HEK293 (cell line): ENCODE measurements around the gene MACF1.

Experiments
- CTCF ChIA-PET: fragments of 350-600 bp; formaldehyde crosslinking; extraction: SDS; loops from one replicate; lab custom pipeline; 2021; ENCODE audit warnings: antibody characterized with exemption; lab: Yijun Ruan, JAX
- POLR2A ChIA-PET: fragments of 300-600 bp; formaldehyde crosslinking; extraction: SDS; loops from one replicate; lab custom pipeline; 2020; ENCODE audit warnings: antibody characterized with exemption, inconsistent platforms; lab: Yijun Ruan, JAX
- H3K27ac ChIP-seq: fragments of 200-500 bp; sonication (Bioruptor generic); 2 replicates; pipeline ENCODE4 v1.5.1; 2014; ENCODE audit warnings: low read depth, low read length, control low read depth, inconsistent platforms; ENCODE audit errors: extremely low read depth
- H3K36me3 ChIP-seq, 2 experiments: fragments of 200-500 bp in 1 of 2; sonication (Bioruptor generic) in 1 of 2; 1 replicate in 1 of 2; 2 replicates in 1 of 2; pipeline ENCODE4 v1.5.1; 2014 to 2017; ENCODE audit warnings: inconsistent platforms in 2 of 2, low read length in 2 of 2; ENCODE audit not compliant: control insufficient read depth in 2 of 2, insufficient read depth in 1 of 2
- H3K4me1 ChIP-seq: fragments of 200-500 bp; sonication (Bioruptor generic); 2 replicates; pipeline ENCODE4 v1.5.1; 2014; ENCODE audit warnings: mild to moderate bottlenecking, low read length, inconsistent platforms; ENCODE audit not compliant: control insufficient read depth, insufficient read depth
- H3K4me3 ChIP-seq: 2 replicates; pipeline ENCODE4 v1.5.1; 2011; ENCODE audit warnings: low read depth, mild to moderate bottlenecking, control low read depth, low read length, moderate library complexity
- H3K9me3 ChIP-seq: fragments of 200-500 bp; sonication (Bioruptor generic); 2 replicates; pipeline ENCODE4 v1.5.1; 2014; ENCODE audit warnings: low read depth, low read length, inconsistent platforms; ENCODE audit not compliant: control insufficient read depth, insufficient read depth
- FEZF1 ChIP-seq: fragments of 450-650 bp; formaldehyde crosslinking; IDR thresholded peaks from 2 replicates; pipeline ENCODE4 v1.5.1; 2016; ENCODE audit warnings: missing biosample characterization, missing genetic modification characterization
- GFI1B ChIP-seq: fragments of 450-650 bp; formaldehyde crosslinking; IDR thresholded peaks from 2 replicates; pipeline ENCODE4 v1.5.1; 2016; ENCODE audit warnings: missing biosample characterization, missing genetic modification characterization
- GLIS1 ChIP-seq: fragments of 450-650 bp; formaldehyde crosslinking; IDR thresholded peaks from 2 replicates; pipeline ENCODE4 v1.5.1; 2016; ENCODE audit warnings: missing biosample characterization, missing genetic modification characterization
- GLIS2 ChIP-seq: fragments of 450-650 bp; formaldehyde crosslinking; IDR thresholded peaks from 2 replicates; pipeline ENCODE4 v1.5.1; 2016; ENCODE audit warnings: missing biosample characterization, missing genetic modification characterization
- KLF10 ChIP-seq: fragments of 450-650 bp; IDR thresholded peaks from 2 replicates; pipeline ENCODE4 v1.5.1; 2018; ENCODE audit warnings: missing biosample characterization, mild to moderate bottlenecking, missing genetic modification characterization
- KLF17 ChIP-seq: fragments of 450-650 bp; formaldehyde crosslinking; IDR thresholded peaks from 2 replicates; pipeline ENCODE4 v1.5.1; 2016; ENCODE audit warnings: missing biosample characterization, missing genetic modification characterization
- SP7 ChIP-seq: fragments of 450-650 bp; formaldehyde crosslinking; IDR thresholded peaks from 2 replicates; pipeline ENCODE4 v1.5.1; 2016; ENCODE audit warnings: missing biosample characterization, missing genetic modification characterization
- TRIM28 ChIP-seq: IDR thresholded peaks from 2 replicates; pipeline ENCODE4 v1.6.1; 2011; ENCODE audit warnings: low read length, control low read depth, borderline replicate concordance
- ZBTB48 ChIP-seq: fragments of 450-650 bp; formaldehyde crosslinking; IDR thresholded peaks from 2 replicates; pipeline ENCODE4 v1.5.1; 2016; ENCODE audit warnings: missing biosample characterization, missing genetic modification characterization
- ZBTB6 ChIP-seq: fragments of 450-650 bp; formaldehyde crosslinking; IDR thresholded peaks from 2 replicates; pipeline ENCODE4 v1.5.1; 2017; ENCODE audit warnings: missing biosample characterization, missing genetic modification characterization
- ZNF121 ChIP-seq: fragments of 450-650 bp; formaldehyde crosslinking; IDR thresholded peaks from 2 replicates; pipeline ENCODE4 v1.5.1; 2016; ENCODE audit warnings: missing biosample characterization, missing genetic modification characterization
- ZNF350 ChIP-seq: fragments of 450-650 bp; formaldehyde crosslinking; IDR thresholded peaks from 2 replicates; pipeline ENCODE4 v1.5.0; 2017; ENCODE audit warnings: missing biosample characterization, mild to moderate bottlenecking, missing genetic modification characterization
- ZNF391 ChIP-seq: fragments of 450-650 bp; formaldehyde crosslinking; IDR thresholded peaks from 2 replicates; pipeline ENCODE4 v1.5.1; 2016; ENCODE audit warnings: low read depth, missing biosample characterization, missing genetic modification characterization, borderline replicate concordance
- ZNF521 ChIP-seq: fragments of 450-650 bp; formaldehyde crosslinking; IDR thresholded peaks from 2 replicates; pipeline ENCODE4 v1.5.1; 2017; ENCODE audit warnings: missing biosample characterization, mild to moderate bottlenecking, missing genetic modification characterization
- ZNF549 ChIP-seq: fragments of 450-650 bp; IDR thresholded peaks from 2 replicates; pipeline ENCODE4 v1.5.1; 2018; ENCODE audit warnings: missing biosample characterization, missing genetic modification characterization, mild to moderate bottlenecking, inconsistent platforms, moderate library complexity
- ZNF560 ChIP-seq: fragments of 450-650 bp; formaldehyde crosslinking; IDR thresholded peaks from 2 replicates; pipeline ENCODE4 v1.5.1; 2017; ENCODE audit warnings: missing biosample characterization, missing genetic modification characterization, borderline replicate concordance
- ZNF623 ChIP-seq: fragments of 450-650 bp; formaldehyde crosslinking; IDR thresholded peaks from 2 replicates; pipeline ENCODE4 v1.5.1; 2016; ENCODE audit warnings: missing biosample characterization, missing genetic modification characterization
- ZNF677 ChIP-seq: fragments of 450-650 bp; IDR thresholded peaks from 2 replicates; pipeline ENCODE4 v1.5.0; 2018; ENCODE audit warnings: missing biosample characterization, mild to moderate bottlenecking, missing genetic modification characterization, moderate library complexity
- ZNF777 ChIP-seq: fragments of 450-650 bp; formaldehyde crosslinking; IDR thresholded peaks from 2 replicates; pipeline ENCODE4 v1.5.1; 2017; ENCODE audit warnings: missing biosample characterization, missing genetic modification characterization, borderline replicate concordance
- ZSCAN23 ChIP-seq: fragments of 450-650 bp; formaldehyde crosslinking; IDR thresholded peaks from 2 replicates; pipeline ENCODE4 v1.5.1; 2016; ENCODE audit warnings: missing biosample characterization, missing genetic modification characterization
- TF ChIP-seq, protein P1 (sequence below): fragments of 450-650 bp; IDR thresholded peaks from 2 replicates; pipeline ENCODE4 v1.5.1; 2018; ENCODE audit warnings: missing biosample characterization, mild to moderate bottlenecking, missing genetic modification characterization

MACF1 gene

DNA sequence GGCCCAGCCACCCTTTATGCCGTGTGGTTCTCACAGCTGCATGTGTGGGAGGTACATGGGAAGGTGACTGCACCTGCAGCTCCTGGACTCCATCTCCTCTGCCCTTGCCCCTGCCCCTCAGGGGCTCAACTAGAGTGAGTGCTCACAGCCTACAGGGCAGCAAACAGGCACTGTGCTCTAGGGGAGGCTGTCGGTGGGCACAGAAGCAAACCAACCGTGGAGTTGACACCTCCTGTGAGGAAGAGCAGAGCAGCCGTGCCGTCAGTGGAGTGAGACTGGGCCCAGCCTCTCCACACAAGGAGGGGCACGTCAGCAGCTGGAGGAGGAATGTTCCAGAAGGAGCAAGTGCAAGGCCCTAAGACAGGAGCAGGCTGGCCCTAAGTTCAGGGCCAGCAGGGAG is 319.7 kb downstream of the MACF1 start:
- Histone ChIP-seq H3K4me3 (no peak overlapping the region), H3K4me1 (no peaks in the 10 kb centered on the region), H3K27ac (no peak overlapping the region), H3K9me3 (no peaks in the 10 kb centered on the region), H3K36me3 (peaks cover 0 to 24% of the 10 kb centered on the region in 2 experiments; a peak in 1 of 3 replicates)
- TF ChIP-seq ZBTB48 (tag by site-specific recombination) = no peak
- TF ChIP-seq FEZF1 (tag by site-specific recombination) = no peak
- TF ChIP-seq TRIM28 = no peak
- no peak for TF ChIP-seq ZBTB6 (tag by site-specific recombination)
- TF ChIP-seq GFI1B = no peak
- TF ChIP-seq SP7 (tag by site-specific recombination) = no peak
- no peak for TF ChIP-seq ZNF549 (tag by site-specific recombination)
- TF ChIP-seq KLF10 (tag by site-specific recombination) = no peak
- TF ChIP-seq ZNF350 (tag by site-specific recombination) = no peak
- TF ChIP-seq ZNF391 (tag by site-specific recombination) = no peak
- TF ChIP-seq ZNF677 (tag by site-specific recombination) = no peak
- TF ChIP-seq ZNF560 (tag by site-specific recombination) = no peak
- no peak for TF ChIP-seq ZNF121 (tag by site-specific recombination)
- TF ChIP-seq ZNF777 = no peak
- no peak for TF ChIP-seq ZSCAN23
- TF ChIP-seq ZNF521 (tag by site-specific recombination) = no peak
- TF ChIP-seq, protein P1, sequence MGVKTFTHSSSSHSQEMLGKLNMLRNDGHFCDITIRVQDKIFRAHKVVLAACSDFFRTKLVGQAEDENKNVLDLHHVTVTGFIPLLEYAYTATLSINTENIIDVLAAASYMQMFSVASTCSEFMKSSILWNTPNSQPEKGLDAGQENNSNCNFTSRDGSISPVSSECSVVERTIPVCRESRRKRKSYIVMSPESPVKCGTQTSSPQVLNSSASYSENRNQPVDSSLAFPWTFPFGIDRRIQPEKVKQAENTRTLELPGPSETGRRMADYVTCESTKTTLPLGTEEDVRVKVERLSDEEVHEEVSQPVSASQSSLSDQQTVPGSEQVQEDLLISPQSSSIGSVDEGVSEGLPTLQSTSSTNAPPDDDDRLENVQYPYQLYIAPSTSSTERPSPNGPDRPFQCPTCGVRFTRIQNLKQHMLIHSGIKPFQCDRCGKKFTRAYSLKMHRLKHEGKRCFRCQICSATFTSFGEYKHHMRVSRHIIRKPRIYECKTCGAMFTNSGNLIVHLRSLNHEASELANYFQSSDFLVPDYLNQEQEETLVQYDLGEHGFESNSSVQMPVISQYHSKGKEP (tag by site-specific recombination) = no peak
- POLR2A ChIA-PET = no interaction called here
- CTCF ChIA-PET = interaction anchor here (1.1 kb wide), 1 partner anchor 14 kb away, joined by 4 read pairs; no protein-coding TSS in a partner anchor

DNA sequence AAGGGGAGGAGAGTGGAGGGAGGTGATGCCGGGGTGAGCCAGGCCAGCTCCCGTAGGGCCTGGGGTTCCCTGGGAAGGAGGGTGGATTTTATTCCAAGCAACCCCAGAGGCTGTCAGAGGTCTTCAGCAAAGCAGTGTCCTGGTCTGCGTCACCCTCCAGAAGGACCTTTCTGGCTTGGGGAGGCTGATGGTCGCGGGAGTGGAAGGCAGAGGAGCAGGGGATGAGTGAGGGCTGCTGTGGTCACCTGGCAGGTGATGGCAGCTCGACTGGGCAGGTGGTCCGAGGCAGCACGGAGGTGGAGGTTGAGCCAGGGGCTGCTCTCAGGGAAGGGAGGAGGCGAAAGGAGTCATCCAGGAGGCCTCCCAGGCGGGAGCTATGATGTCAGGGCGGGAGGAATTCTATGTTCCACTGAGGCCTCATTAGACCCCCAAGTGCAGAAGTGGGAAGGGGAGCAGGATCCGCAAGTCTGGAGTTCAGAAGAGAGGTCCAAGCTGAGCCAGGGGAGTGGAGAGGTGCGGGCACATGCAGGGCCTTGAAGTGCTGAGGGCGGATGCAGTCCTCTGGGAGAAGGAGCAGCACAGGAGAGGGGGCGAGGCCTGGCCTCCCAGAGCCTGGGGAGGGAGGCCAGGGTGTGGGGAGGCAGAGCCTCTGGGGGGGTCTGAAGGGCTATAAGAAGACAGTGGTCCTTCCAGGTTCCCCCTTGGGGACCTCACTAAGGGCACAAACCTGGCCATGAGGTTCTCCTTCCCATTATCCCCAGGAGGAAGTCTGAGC is 320.3 kb downstream of the MACF1 start:
- no peak overlapping the region for H3K4me3 ChIP-seq
- H3K4me1 ChIP-seq = no peaks in the 10 kb centered on the region
- ChIA-PET POLR2A (no interaction called here), CTCF (interaction anchor here (1.1 kb wide), 1 partner anchor 13 kb away, joined by 4 read pairs; no protein-coding TSS in a partner anchor)
- H3K27ac ChIP-seq = no peak overlapping the region
- no peaks in the 10 kb centered on the region for H3K9me3 ChIP-seq
- peaks cover 0 to 28% of the 10 kb centered on the region in 2 experiments; a peak in 1 of 3 replicates for H3K36me3 ChIP-seq
- TF ChIP-seq ZNF623 (tag by site-specific recombination) (no peak), KLF17 (tag by site-specific recombination) (no peak), GLIS1 (tag by site-specific recombination) (peak; percentile 54), GLIS2 (peak; percentile 15; the same call in 1 of the 2 replicates)
